Measurements from ENCODE around the gene MAST4.

DNA sequence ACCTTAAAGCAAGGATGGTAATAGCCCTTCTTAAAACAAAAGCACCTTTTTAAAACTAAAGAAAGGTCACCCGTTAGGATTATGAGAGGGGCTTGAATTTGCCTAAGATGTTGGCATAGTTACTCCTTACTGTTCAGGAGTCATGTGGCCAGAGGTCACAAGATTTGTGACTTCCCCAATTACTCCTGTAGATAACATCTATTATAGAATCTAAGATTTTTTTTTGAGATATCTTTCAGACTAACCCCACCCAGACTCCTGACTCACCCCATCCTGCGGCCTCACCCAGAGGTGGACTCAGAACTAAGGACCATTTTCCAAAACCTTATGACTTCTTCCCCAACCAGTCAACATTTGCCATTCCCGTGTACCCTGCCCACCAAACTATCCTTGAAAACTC lies 598.0 kb downstream of the MAST4 start:
- TF ChIP-seq POLR2AphosphoS5 (IDR thresholded peaks at IDR 0.05; ENCODE audit: low read depth), result no peak
- TF ChIP-seq, protein P1, sequence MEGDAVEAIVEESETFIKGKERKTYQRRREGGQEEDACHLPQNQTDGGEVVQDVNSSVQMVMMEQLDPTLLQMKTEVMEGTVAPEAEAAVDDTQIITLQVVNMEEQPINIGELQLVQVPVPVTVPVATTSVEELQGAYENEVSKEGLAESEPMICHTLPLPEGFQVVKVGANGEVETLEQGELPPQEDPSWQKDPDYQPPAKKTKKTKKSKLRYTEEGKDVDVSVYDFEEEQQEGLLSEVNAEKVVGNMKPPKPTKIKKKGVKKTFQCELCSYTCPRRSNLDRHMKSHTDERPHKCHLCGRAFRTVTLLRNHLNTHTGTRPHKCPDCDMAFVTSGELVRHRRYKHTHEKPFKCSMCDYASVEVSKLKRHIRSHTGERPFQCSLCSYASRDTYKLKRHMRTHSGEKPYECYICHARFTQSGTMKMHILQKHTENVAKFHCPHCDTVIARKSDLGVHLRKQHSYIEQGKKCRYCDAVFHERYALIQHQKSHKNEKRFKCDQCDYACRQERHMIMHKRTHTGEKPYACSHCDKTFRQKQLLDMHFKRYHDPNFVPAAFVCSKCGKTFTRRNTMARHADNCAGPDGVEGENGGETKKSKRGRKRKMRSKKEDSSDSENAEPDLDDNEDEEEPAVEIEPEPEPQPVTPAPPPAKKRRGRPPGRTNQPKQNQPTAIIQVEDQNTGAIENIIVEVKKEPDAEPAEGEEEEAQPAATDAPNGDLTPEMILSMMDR (IDR thresholded peaks at IDR 0.05; ENCODE audit: insufficient read depth, low read length), result no peak
- TF ChIP-seq, protein P2, sequence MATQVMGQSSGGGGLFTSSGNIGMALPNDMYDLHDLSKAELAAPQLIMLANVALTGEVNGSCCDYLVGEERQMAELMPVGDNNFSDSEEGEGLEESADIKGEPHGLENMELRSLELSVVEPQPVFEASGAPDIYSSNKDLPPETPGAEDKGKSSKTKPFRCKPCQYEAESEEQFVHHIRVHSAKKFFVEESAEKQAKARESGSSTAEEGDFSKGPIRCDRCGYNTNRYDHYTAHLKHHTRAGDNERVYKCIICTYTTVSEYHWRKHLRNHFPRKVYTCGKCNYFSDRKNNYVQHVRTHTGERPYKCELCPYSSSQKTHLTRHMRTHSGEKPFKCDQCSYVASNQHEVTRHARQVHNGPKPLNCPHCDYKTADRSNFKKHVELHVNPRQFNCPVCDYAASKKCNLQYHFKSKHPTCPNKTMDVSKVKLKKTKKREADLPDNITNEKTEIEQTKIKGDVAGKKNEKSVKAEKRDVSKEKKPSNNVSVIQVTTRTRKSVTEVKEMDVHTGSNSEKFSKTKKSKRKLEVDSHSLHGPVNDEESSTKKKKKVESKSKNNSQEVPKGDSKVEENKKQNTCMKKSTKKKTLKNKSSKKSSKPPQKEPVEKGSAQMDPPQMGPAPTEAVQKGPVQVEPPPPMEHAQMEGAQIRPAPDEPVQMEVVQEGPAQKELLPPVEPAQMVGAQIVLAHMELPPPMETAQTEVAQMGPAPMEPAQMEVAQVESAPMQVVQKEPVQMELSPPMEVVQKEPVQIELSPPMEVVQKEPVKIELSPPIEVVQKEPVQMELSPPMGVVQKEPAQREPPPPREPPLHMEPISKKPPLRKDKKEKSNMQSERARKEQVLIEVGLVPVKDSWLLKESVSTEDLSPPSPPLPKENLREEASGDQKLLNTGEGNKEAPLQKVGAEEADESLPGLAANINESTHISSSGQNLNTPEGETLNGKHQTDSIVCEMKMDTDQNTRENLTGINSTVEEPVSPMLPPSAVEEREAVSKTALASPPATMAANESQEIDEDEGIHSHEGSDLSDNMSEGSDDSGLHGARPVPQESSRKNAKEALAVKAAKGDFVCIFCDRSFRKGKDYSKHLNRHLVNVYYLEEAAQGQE (IDR thresholded peaks at IDR 0.05; ENCODE audit: insufficient replicate concordance, low read depth), result no peak
